NCI-H1417 treated with DMSO at 0.1 percent for 48 hours (cell line): ENCODE results near the gene RAI14.
A peak's percentile ranks its signal among the peaks of the same experiment; 100 is the strongest.

Source experiments
- DNase-seq: peaks from one replicate; lab custom pipeline; 2025; lab: John Stamatoyannopoulos, UW

RAI14 gene

GRCh38 chr5:34656001-34656699, at the start of gene RAI14:
RAI14 (plus strand) TSS chr5:34656328; CDS start chr5:34686920, 30,592 bp downstream.
- peak; percentile 23 for DNase-seq

GRCh38 chr5:34608368-34608767, 47.8 kb upstream of the RAI14 start:
- no peak for DNase-seq

GRCh38 chr5:34608859-34609648, 47.1 kb upstream of the RAI14 start:
- DNase-seq, result no peak

- no peak for DNase-seq
Observed at GRCh38 chr5:34609951-34610441, 46.1 kb upstream of the RAI14 start.

- no peak for DNase-seq
Observed at GRCh38 chr5:34610546-34610945, 45.6 kb upstream of the RAI14 start.

GRCh38 chr5:34611464-34612415, 44.4 kb upstream of the RAI14 start:
- no peak for DNase-seq

GRCh38 chr5:34616651-34617050, 39.5 kb upstream of the RAI14 start:
- peak; percentile 46 for DNase-seq

GRCh38 chr5:34618371-34619065, 37.6 kb upstream of the RAI14 start:
- no peak for DNase-seq

- no peak for DNase-seq
Observed at GRCh38 chr5:34620185-34620584, 35.9 kb upstream of the RAI14 start.

GRCh38 chr5:34621277-34622097, 34.6 kb upstream of the RAI14 start:
- no peak for DNase-seq

GRCh38 chr5:34622098-34622400, 34.1 kb upstream of the RAI14 start:
- no peak for DNase-seq

GRCh38 chr5:34624691-34625090, 31.4 kb upstream of the RAI14 start:
- DNase-seq, result no peak

GRCh38 chr5:34625246-34625645, 30.9 kb upstream of the RAI14 start:
- no peak for DNase-seq

GRCh38 chr5:34626036-34626435, 30.1 kb upstream of the RAI14 start:
- no peak for DNase-seq

GRCh38 chr5:34626751-34627150, 29.4 kb upstream of the RAI14 start:
- no peak for DNase-seq

- DNase-seq, result no peak
Observed at GRCh38 chr5:34627794-34628193, 28.3 kb upstream of the RAI14 start.

GRCh38 chr5:34628373-34628772, 27.8 kb upstream of the RAI14 start:
- DNase-seq, result no peak

- no peak for DNase-seq
Observed at GRCh38 chr5:34630596-34630995, 25.5 kb upstream of the RAI14 start.

- no peak for DNase-seq
Observed at GRCh38 chr5:34632807-34633422, 23.2 kb upstream of the RAI14 start.

GRCh38 chr5:34639852-34640626, 16.1 kb upstream of the RAI14 start:
- no peak for DNase-seq
